Measurements from ENCODE around the gene PTGES2. TPM values are rescaled to one million over a fixed set of nuclear protein-coding genes. Genes with fewer than 3 reads are reported as not detected.
A peak's percentile ranks its signal among the peaks of the same experiment; 100 is the strongest.

Gene PTGES2
- total RNA-seq, 4 donors from 2014 or later = 80.0 to 112 (median 88.4) TPM

- intact Hi-C loops (cut with DNase I) = no loop called here
- 76% methylated on average over 10 of the region's 10 CpGs for WGBS, 2 donors
- H3K27me3 ChIP-seq = no peaks in the 10 kb centered on the region
- no peaks in the 10 kb centered on the region for H3K36me3 ChIP-seq
- TF ChIP-seq CTCF (IDR thresholded peaks at IDR 0.05) = no peak
- TF ChIP-seq POLR2A (IDR thresholded peaks at IDR 0.05) = no peak
- no peaks in the 10 kb centered on the region for H3K9me3 ChIP-seq
- no peak overlapping the region for H3K4me3 ChIP-seq (replicated peaks in 1 of 3)
- peaks cover 24 to 55% of the 10 kb centered on the region in 2 donors for H3K4me1 ChIP-seq
- no peak overlapping the region for H3K27ac ChIP-seq
- no peak for DNase-seq
These were observed 40.3 kb downstream of the PTGES2 start for GRCh38 chr9:128087262-128087661.

DNA sequence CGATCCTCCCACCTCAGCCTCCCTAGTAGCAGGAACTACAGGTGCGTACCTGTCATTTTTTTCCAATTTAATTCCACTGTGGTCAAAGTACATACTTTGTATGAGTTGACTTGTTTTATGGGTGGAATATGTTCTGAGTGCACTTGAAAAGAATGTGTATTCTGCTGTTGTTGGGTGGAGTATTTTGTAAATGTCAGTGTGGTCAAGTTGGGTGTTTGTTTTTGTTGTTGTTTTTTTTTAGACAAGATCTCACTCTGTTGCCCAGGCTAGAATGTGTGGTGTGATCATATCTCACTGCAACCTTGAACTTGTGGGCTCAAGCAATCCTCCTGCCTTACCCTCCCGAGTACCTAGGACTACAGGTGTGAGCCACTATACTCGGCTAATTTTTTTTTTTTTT is 41.6 kb downstream of the PTGES2 start:
- H3K4me3 ChIP-seq (replicated peaks in 1 of 3) = no peak overlapping the region
- TF ChIP-seq CTCF (IDR thresholded peaks at IDR 0.05) (no peak), POLR2A (IDR thresholded peaks at IDR 0.05) (no peak)
- DNase-seq = no peak
- intact Hi-C loops (cut with DNase I) = no loop called here
- H3K27ac ChIP-seq = no peak overlapping the region
- no peaks in the 10 kb centered on the region for H3K9me3 ChIP-seq
- peaks cover 37 to 55% of the 10 kb centered on the region in 2 donors for H3K4me1 ChIP-seq
- no peaks in the 10 kb centered on the region for H3K27me3 ChIP-seq
- 94 to 97% methylated on average over 4 of the region's 4 CpGs for WGBS, 2 donors
- no peaks in the 10 kb centered on the region for H3K36me3 ChIP-seq

DNA sequence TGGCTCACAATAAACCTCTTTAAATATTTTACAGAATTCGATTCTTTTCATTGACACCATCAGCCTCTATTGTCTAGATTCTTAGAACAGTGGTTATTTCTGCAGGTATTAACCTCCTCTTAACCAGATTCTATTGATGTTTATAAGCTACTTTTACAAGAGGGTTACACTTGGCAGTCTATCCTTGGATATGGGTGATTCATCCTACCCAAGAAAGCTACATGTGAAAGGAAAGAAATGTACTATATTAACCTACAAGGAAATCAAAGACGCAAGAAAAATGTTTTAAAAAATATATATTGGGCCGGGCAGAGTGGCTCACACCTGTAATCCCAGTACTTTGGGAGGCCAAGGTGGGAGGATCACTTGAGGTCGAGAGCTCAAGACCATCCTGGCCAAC is 42.8 kb downstream of the PTGES2 start:
- peak overlapping the region in 1 of 3 donors; percentile 24 for H3K27ac ChIP-seq
- intact Hi-C loops (cut with DNase I) = no loop called here

DNA sequence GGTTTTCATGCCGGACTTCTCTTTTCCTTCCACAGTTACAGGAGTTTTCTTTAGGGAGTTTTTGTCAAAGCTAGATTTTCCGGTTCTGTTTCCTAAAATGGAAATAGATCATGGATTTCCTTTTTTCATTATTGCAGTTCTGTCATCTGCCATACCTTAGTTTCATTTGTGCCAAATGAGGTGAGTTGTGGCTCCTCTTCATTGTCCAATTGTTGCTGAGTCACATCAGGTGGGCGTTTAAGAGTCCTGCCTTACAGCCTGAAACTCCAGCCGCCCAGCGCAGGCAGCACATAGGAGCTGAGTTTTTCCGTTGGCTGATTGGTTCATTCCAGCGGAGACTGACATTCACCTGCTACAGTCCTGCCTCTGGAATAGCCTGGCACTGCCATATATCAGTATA is 45.4 kb downstream of the PTGES2 start:
- TF ChIP-seq POLR2A (IDR thresholded peaks at IDR 0.05) = peak in 1 of 2 donors; percentile 47
- TF ChIP-seq CTCF (IDR thresholded peaks at IDR 0.05) = no peak
- H3K9me3 ChIP-seq = no peaks in the 10 kb centered on the region
- no peaks in the 10 kb centered on the region for H3K27me3 ChIP-seq
- peak overlapping the region; percentile 64 to 93 (median 89) for H3K27ac ChIP-seq
- peaks cover 56 to 59% of the 10 kb centered on the region in 2 donors for H3K4me1 ChIP-seq
- H3K4me3 ChIP-seq (replicated peaks in 1 of 3) = no peak overlapping the region
- intact Hi-C loops (cut with DNase I) = no loop called here
- peak; percentile 75 to 78 for DNase-seq
- no peaks in the 10 kb centered on the region for H3K36me3 ChIP-seq
- 32% methylated on average over 7 of the region's 7 CpGs for whole genome bisulfite sequencing, 2 donors

More for the DNA sequence above, 42.8 kb downstream of the PTGES2 start:
- Histone ChIP-seq H3K4me3 (replicated peaks in 1 of 3) (no peak overlapping the region), H3K4me1 (peaks cover 44 to 55% of the 10 kb centered on the region in 2 donors), H3K36me3 (no peaks in the 10 kb centered on the region), H3K9me3 (no peaks in the 10 kb centered on the region), H3K27me3 (no peaks in the 10 kb centered on the region)
- 93 to 94% methylated on average over 4 of the region's 4 CpGs for WGBS, 2 donors
- DNase-seq = no peak
- TF ChIP-seq CTCF (IDR thresholded peaks at IDR 0.05) (no peak), POLR2A (IDR thresholded peaks at IDR 0.05) (no peak)

DNA sequence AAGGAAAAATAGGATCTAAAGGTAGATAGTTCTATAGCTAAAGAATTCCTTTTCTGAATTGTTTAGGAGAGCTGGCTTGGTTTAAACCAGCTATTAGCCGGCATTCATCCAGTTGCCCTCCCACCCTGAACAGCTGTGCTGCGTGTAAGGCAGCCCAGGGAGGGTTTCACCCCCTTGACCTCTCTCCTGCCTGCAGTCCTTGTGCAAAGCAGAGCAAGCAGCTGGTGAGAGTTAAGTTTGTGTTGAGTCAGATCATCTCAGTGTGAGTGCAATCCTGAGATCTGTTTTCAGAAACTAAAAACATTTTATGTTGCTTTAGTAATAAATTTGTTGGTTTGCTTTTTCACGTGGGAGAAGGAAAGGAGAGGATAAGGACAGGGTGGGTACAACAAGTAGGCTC is 46.5 kb downstream of the PTGES2 start:
- WGBS, 2 donors = 5 to 21% methylated on average over 3 of the region's 3 CpGs
- H3K4me1 ChIP-seq = peaks cover 56 to 59% of the 10 kb centered on the region in 2 donors
- H3K36me3 ChIP-seq = no peaks in the 10 kb centered on the region
- TF ChIP-seq POLR2A (IDR thresholded peaks at IDR 0.05) (peak in 1 of 2 donors; percentile 44), CTCF (IDR thresholded peaks at IDR 0.05) (no peak)
- H3K27ac ChIP-seq = peak overlapping the region; percentile 64 to 93 (median 89)
- H3K9me3 ChIP-seq = no peaks in the 10 kb centered on the region
- peak; percentile 64 to 68 for DNase-seq
- H3K27me3 ChIP-seq = no peaks in the 10 kb centered on the region
- intact Hi-C loops (cut with DNase I) = no loop called here
- H3K4me3 ChIP-seq (replicated peaks in 1 of 3) = no peak overlapping the region

All from thyroid gland (tissue), 4 donors.